OCI-LY1 (cell line): ENCODE measurements around the gene UBR2.

Experiments used
- H2AFZ ChIP-seq: fragments of 200-600 bp; sonication (generic), shearing (Covaris generic); 2 replicates; pipeline ENCODE4 v1.6.0; 2014; ENCODE audit warnings: antibody characterized with exemption, mild to moderate bottlenecking, low read length
- H3F3A ChIP-seq: fragments of 200-600 bp; sonication (generic), shearing (Covaris generic); 2 replicates; pipeline ENCODE4 v1.6.0; 2014; ENCODE audit warnings: mild to moderate bottlenecking, antibody characterized with exemption, low read length, moderate library complexity; ENCODE audit not compliant: insufficient read depth
- H3K27ac ChIP-seq: fragments of 200-600 bp; sonication (generic); 2 replicates; pipeline ENCODE4 v1.5.1; 2014; ENCODE audit warnings: low read length, mixed run types, mild to moderate bottlenecking, low read depth; ENCODE audit not compliant: poor library complexity, severe bottlenecking
- H3K27me3 ChIP-seq: fragments of 200-600 bp; sonication (generic); 2 replicates; pipeline ENCODE4 v1.6.0; 2014; ENCODE audit warnings: antibody characterized with exemption, mild to moderate bottlenecking, low read length, moderate library complexity; ENCODE audit not compliant: insufficient read depth
- H3K36me3 ChIP-seq: fragments of 200-600 bp; sonication (generic); 2 replicates; pipeline ENCODE4 v1.6.1; 2014; ENCODE audit warnings: mild to moderate bottlenecking, antibody characterized with exemption, low read length, moderate library complexity, mixed read lengths; ENCODE audit not compliant: insufficient read depth
- H3K4me1 ChIP-seq: fragments of 200-600 bp; sonication (generic); 2 replicates; pipeline ENCODE4 v1.5.1; 2014; ENCODE audit warnings: mild to moderate bottlenecking, low read length, moderate library complexity; ENCODE audit not compliant: insufficient read depth, severe bottlenecking
- H3K4me2 ChIP-seq: fragments of 200-600 bp; sonication (generic), shearing (Covaris generic); 2 replicates; pipeline ENCODE4 v1.6.1; 2014; ENCODE audit warnings: low read length
- H3K4me3 ChIP-seq: fragments of 200-600 bp; sonication (generic); 2 replicates; pipeline ENCODE4 v1.5.1; 2014; ENCODE audit warnings: low read length, low read depth, mild to moderate bottlenecking, mixed read lengths; ENCODE audit not compliant: poor library complexity, severe bottlenecking
- H3K79me2 ChIP-seq: fragments of 200-600 bp; shearing (Covaris generic); 2 replicates; pipeline ENCODE4 v1.6.1; 2016; ENCODE audit warnings: mixed run types, low read length, mixed read lengths; ENCODE audit not compliant: insufficient read depth
- H3K9ac ChIP-seq: fragments of 200-600 bp; sonication (generic), shearing (Covaris generic); 2 replicates; pipeline ENCODE4 v1.6.1; 2014; ENCODE audit warnings: mild to moderate bottlenecking, low read length, mixed read lengths
- H3K9me2 ChIP-seq: fragments of 200-600 bp; sonication (generic), shearing (Covaris generic); 2 replicates; pipeline ENCODE4 v1.6.1; 2014; ENCODE audit warnings: low read depth, mild to moderate bottlenecking, low read length, mixed read lengths
- H3K9me3 ChIP-seq: fragments of 200-600 bp; shearing (Covaris generic); 2 replicates; pipeline ENCODE4 v1.6.1; 2014; ENCODE audit warnings: low read length, mixed read lengths
- H4K20me1 ChIP-seq: fragments of 200-600 bp; sonication (generic), shearing (Covaris generic); 2 replicates; pipeline ENCODE4 v1.6.0; 2016; ENCODE audit warnings: mild to moderate bottlenecking, low read length; ENCODE audit not compliant: insufficient read depth
- EZH2 ChIP-seq: fragments of 200-600 bp; sonication (generic), shearing (Covaris generic); IDR thresholded peaks from 2 replicates; pipeline ENCODE4 v1.8.0; 2017; ENCODE audit warnings: borderline replicate concordance, mixed run types, mild to moderate bottlenecking, antibody characterized with exemption, low read length, moderate library complexity, mixed read lengths
- TF ChIP-seq, protein P1 (sequence below): fragments of 200-600 bp; sonication (generic), shearing (Covaris generic); IDR thresholded peaks from 2 replicates; pipeline ENCODE4 v1.5.1; 2017; ENCODE audit warnings: mild to moderate bottlenecking, antibody characterized with exemption, low read length, moderate library complexity, mixed read lengths

The UBR2 gene

DNA sequence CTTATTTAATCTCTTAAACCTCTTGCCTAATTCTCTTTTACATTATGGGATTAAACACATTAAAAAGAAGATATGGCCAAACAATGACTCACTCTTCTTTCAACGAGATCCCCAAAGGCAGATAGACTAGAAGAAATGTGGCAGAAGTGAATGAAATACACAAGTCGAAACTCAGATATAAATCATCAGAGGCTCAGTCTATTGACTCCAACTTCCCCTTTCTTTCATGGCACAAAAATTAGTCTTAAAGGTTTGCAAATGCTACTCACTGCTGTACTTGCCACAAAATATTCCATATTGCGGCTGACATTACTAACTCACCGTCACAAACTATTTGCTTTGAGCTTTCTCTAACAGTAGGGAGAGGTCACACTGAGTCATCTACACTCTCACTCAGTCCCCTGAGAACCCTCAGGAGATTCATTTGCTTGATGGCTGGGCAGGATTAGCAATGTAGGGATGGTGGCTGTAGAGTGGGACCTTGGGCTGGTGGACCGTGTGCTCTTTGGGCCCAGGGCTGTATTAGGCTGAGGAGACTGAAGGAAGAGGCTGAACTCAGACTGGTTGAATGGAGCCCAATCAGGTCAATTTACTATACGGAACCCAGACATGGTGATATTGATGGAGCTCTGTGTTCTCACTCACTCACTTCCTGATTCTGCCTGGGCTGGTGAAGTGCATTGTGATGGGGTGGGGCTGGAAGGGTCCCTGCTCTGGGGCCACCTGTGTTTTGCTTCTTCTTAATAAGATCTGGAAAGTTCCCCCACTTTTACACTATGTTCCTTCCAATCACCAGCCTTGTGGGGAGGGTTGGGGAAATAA lies 42.8 kb upstream of the UBR2 start:
- Histone ChIP-seq H3K9me3 (peaks cover 2% of the 10 kb centered on the region; the same call in 1 of the 2 replicates), H3K9ac (no peak overlapping the region), H3K27me3 (no peaks in the 10 kb centered on the region; the same call in 1 of the 2 replicates), H3K4me1 (no peaks in the 10 kb centered on the region), H3K9me2 (no peaks in the 10 kb centered on the region), H3K79me2 (no peaks in the 10 kb centered on the region), H3K36me3 (no peaks in the 10 kb centered on the region; the same call in 1 of the 2 replicates), H3F3A (no peaks in the 10 kb centered on the region), H2AFZ (no peak overlapping the region), H3K4me3 (no peak overlapping the region), H3K4me2 (no peak overlapping the region), H4K20me1 (no peaks in the 10 kb centered on the region), H3K27ac (no peak overlapping the region)
- TF ChIP-seq, protein P1, sequence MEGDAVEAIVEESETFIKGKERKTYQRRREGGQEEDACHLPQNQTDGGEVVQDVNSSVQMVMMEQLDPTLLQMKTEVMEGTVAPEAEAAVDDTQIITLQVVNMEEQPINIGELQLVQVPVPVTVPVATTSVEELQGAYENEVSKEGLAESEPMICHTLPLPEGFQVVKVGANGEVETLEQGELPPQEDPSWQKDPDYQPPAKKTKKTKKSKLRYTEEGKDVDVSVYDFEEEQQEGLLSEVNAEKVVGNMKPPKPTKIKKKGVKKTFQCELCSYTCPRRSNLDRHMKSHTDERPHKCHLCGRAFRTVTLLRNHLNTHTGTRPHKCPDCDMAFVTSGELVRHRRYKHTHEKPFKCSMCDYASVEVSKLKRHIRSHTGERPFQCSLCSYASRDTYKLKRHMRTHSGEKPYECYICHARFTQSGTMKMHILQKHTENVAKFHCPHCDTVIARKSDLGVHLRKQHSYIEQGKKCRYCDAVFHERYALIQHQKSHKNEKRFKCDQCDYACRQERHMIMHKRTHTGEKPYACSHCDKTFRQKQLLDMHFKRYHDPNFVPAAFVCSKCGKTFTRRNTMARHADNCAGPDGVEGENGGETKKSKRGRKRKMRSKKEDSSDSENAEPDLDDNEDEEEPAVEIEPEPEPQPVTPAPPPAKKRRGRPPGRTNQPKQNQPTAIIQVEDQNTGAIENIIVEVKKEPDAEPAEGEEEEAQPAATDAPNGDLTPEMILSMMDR, result no peak

DNA sequence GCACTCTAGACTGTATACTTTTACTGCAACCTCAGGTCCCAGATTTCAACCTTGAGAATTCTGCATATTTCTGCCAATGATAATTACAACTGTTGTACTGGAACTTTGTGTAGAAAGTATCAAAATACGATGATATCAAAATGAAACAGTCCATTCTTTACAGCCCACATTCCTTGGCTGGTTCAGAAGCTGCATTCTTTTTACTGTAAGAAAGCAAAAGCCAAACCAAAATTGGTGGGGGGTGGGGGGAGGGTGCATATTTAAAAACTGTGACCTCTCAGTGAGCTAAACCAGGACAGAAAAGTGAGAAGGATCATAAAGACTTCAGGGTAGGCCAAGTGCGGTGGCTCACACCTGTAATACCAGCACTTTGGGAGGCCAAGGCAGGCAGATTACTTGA lies 41.8 kb upstream of the UBR2 start:
- H3K36me3 ChIP-seq, result no peaks in the 10 kb centered on the region; the same call in 1 of the 2 replicates
- H3K27me3 ChIP-seq, result no peaks in the 10 kb centered on the region; the same call in 1 of the 2 replicates
- H3K4me3 ChIP-seq, result no peak overlapping the region
- no peak for TF ChIP-seq EZH2
- TF ChIP-seq, protein P1, result no peak
- H3K79me2 ChIP-seq, result no peaks in the 10 kb centered on the region
- no peaks in the 10 kb centered on the region for H4K20me1 ChIP-seq
- H3K9me3 ChIP-seq, result peaks cover 2% of the 10 kb centered on the region; the same call in 1 of the 2 replicates
- no peak overlapping the region for H3K9ac ChIP-seq
- no peak overlapping the region for H3K4me2 ChIP-seq
- H3K9me2 ChIP-seq, result no peaks in the 10 kb centered on the region
- no peak overlapping the region for H2AFZ ChIP-seq
- no peaks in the 10 kb centered on the region for H3F3A ChIP-seq
- no peak overlapping the region for H3K27ac ChIP-seq
- H3K4me1 ChIP-seq, result no peaks in the 10 kb centered on the region

DNA sequence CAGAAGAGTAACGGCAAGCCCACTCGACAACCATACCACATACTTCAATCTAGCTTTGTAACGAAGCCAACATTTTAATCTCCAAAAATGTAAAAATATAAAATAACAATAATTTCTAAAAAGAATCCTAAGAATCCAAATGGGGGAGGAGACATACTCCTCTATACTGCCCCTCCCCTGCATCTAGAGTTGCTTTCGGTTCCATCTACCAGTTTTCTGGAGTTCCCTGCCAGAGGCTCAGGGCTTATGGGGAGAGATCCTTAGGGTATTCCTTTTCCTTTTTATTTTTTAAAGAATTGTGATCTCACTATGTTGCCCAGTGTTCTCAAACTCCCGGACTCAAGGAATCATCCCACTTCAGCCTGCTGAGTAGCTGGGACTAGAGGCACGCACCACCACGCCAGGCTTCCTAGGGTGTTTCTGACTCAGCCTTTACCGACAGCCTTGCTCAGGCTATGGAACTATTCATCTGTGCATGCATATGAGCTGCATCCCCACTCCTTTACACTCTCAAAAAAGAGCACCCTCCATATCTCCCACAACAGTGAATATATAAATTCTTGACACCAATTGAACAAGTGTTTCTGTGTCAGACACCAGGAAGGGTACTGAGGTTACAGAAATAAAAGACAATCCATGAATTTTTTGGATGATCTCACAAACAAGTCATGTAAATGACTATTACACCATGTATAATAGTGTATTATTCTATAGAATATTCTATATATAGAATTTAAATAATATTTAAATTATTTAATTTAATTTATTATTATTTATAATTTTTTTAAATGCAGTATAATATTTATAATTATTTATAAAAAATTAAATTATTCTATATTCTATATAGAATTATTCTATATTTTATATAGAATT lies 40.7 kb upstream of the UBR2 start:
- no peak overlapping the region for H3K9ac ChIP-seq
- no peaks in the 10 kb centered on the region for H3F3A ChIP-seq
- H3K9me2 ChIP-seq, result no peaks in the 10 kb centered on the region
- H3K27me3 ChIP-seq, result no peaks in the 10 kb centered on the region; the same call in 1 of the 2 replicates
- no peak overlapping the region for H3K27ac ChIP-seq
- H3K9me3 ChIP-seq, result peaks cover 2% of the 10 kb centered on the region; the same call in 1 of the 2 replicates
- H4K20me1 ChIP-seq, result no peaks in the 10 kb centered on the region
- no peaks in the 10 kb centered on the region for H3K79me2 ChIP-seq
- no peak for TF ChIP-seq EZH2
- TF ChIP-seq, protein P1, result no peak
- no peak overlapping the region for H3K4me2 ChIP-seq
- H3K4me1 ChIP-seq, result no peaks in the 10 kb centered on the region
- no peak overlapping the region for H3K4me3 ChIP-seq
- no peaks in the 10 kb centered on the region; the same call in 1 of the 2 replicates for H3K36me3 ChIP-seq
- no peak overlapping the region for H2AFZ ChIP-seq
